ENCODE measurements around the gene FLT3. TPM values are rescaled to one million over a fixed set of nuclear protein-coding genes. Genes with fewer than 3 reads are reported as not detected.
"Not testable (repeated sequence)": the region's sequence is repeated elsewhere in the genome, so short reads cannot be mapped to it uniquely, and the experiment has no call there.

FLT3 gene
- total RNA-seq, 2 donors from 2014 or later: 0.27 to 2.4 TPM

GRCh38 chr13:28010046-28010445 lies 90.3 kb downstream of the FLT3 start:
- WGBS: 73% methylated on average over 5 of the region's 5 CpGs
- Histone ChIP-seq H3K4me1 (replicated peaks) (no peaks in the 10 kb centered on the region), H3K27ac (no peak overlapping the region), H3K9me3 (no peaks in the 10 kb centered on the region), H3K36me3 (no peaks in the 10 kb centered on the region), H3K27me3 (replicated peaks; ENCODE audit: insufficient read depth) (no peaks in the 10 kb centered on the region), H3K4me3 (no peak overlapping the region)
- TF ChIP-seq CTCF (IDR thresholded peaks at IDR 0.05) (no peak), POLR2AphosphoS5 (IDR thresholded peaks at IDR 0.05) (no peak), POLR2A (IDR thresholded peaks at IDR 0.05) (no peak)
- intact Hi-C loops (cut with DNase I): no loop called here
- no peak for DNase-seq (ENCODE audit: low spot score)

GRCh38 chr13:28005016-28005415 lies 95.4 kb downstream of the FLT3 start:
- H3K27me3 ChIP-seq (replicated peaks; ENCODE audit: insufficient read depth): not testable (repeated sequence)

GRCh38 chr13:28002886-28003698 lies 97.3 kb downstream of the FLT3 start:
- Histone ChIP-seq H3K4me3 (no peak overlapping the region), H3K27ac (no peak overlapping the region), H3K36me3 (no peaks in the 10 kb centered on the region), H3K4me1 (replicated peaks) (no peaks in the 10 kb centered on the region), H3K27me3 (replicated peaks; ENCODE audit: insufficient read depth) (no peaks in the 10 kb centered on the region), H3K9me3 (no peaks in the 10 kb centered on the region)
- TF ChIP-seq POLR2A (IDR thresholded peaks at IDR 0.05): no peak
- TF ChIP-seq POLR2AphosphoS5 (IDR thresholded peaks at IDR 0.05): no peak
- no peak for TF ChIP-seq CTCF (IDR thresholded peaks at IDR 0.05)
- 68% methylated on average over 6 of the region's 6 CpGs for WGBS
- intact Hi-C loops (cut with DNase I): no loop called here
- no peak for DNase-seq (ENCODE audit: low spot score)

More at GRCh38 chr13:28005016-28005415, 95.4 kb downstream of the FLT3 start:
- H3K9me3 ChIP-seq; DNase-seq (ENCODE audit: low spot score); H3K4me3 ChIP-seq; H3K36me3 ChIP-seq; H3K27ac ChIP-seq; H3K4me1 ChIP-seq (replicated peaks); intact Hi-C loops (cut with DNase I): not testable (repeated sequence)
- WGBS: 96% methylated on average over 13 of the region's 13 CpGs

- Histone ChIP-seq H3K27ac (no peak overlapping the region), H3K9me3 (no peaks in the 10 kb centered on the region), H3K36me3 (no peaks in the 10 kb centered on the region), H3K27me3 (replicated peaks; ENCODE audit: insufficient read depth) (no peaks in the 10 kb centered on the region), H3K4me1 (replicated peaks) (no peaks in the 10 kb centered on the region), H3K4me3 (no peak overlapping the region)
- no peak for DNase-seq (ENCODE audit: low spot score)
- intact Hi-C loops (cut with DNase I): no loop called here
- TF ChIP-seq CTCF (IDR thresholded peaks at IDR 0.05): no peak
- no peak for TF ChIP-seq POLR2AphosphoS5 (IDR thresholded peaks at IDR 0.05)
- no peak for TF ChIP-seq POLR2A (IDR thresholded peaks at IDR 0.05)
- 76% methylated on average over 20 of the region's 20 CpGs for WGBS
Observed at GRCh38 chr13:28001837-28002473, 98.4 kb downstream of the FLT3 start.

GRCh38 chr13:28001049-28001448 lies 99.3 kb downstream of the FLT3 start:
- Histone ChIP-seq H3K27ac (no peak overlapping the region), H3K36me3 (no peaks in the 10 kb centered on the region), H3K9me3 (no peaks in the 10 kb centered on the region), H3K27me3 (replicated peaks; ENCODE audit: insufficient read depth) (no peaks in the 10 kb centered on the region), H3K4me1 (replicated peaks) (no peaks in the 10 kb centered on the region), H3K4me3 (no peak overlapping the region)
- WGBS: 83% methylated on average over 7 of the region's 11 CpGs
- DNase-seq (ENCODE audit: low spot score): no peak
- no peak for TF ChIP-seq POLR2AphosphoS5 (IDR thresholded peaks at IDR 0.05)
- TF ChIP-seq CTCF (IDR thresholded peaks at IDR 0.05): no peak
- TF ChIP-seq POLR2A (IDR thresholded peaks at IDR 0.05): no peak
- intact Hi-C loops (cut with DNase I): no loop called here
